Measurements from ENCODE around the gene PILRA.
A peak's percentile ranks its signal among the peaks of the same experiment; 100 is the strongest.

PILRA gene

GRCh38 chr7:100434297-100435144 is 61.2 kb downstream of the PILRA start:
- no peak for DNase-seq (ENCODE audit: low read depth in 1 of 2, low spot score in 1 of 2)
- TF ChIP-seq REST (IDR thresholded peaks at IDR 0.05; ENCODE audit: insufficient replicate concordance, low read depth) (no peak), POLR2AphosphoS5 (IDR thresholded peaks at IDR 0.05; ENCODE audit: low read depth) (peak; percentile 11; the same call in 1 of the 2 replicates)
- H3K27me3 ChIP-seq (ENCODE audit: insufficient read depth, poor library complexity, severe bottlenecking), result no peaks in the 10 kb centered on the region
- peak overlapping the region; percentile 82 for H3K4me3 ChIP-seq (replicated peaks; ENCODE audit: insufficient read depth, low read length)
- peak overlapping the region; percentile 95 for H3K27ac ChIP-seq (replicated peaks)

GRCh38 chr7:100435401-100436304 is 62.4 kb downstream of the PILRA start:
- TF ChIP-seq CTCF (IDR thresholded peaks at IDR 0.05; ENCODE audit: insufficient read depth, low read length) (no peak), REST (IDR thresholded peaks at IDR 0.05; ENCODE audit: insufficient replicate concordance, low read depth) (no peak), SPI1 (IDR thresholded peaks at IDR 0.05; ENCODE audit: borderline replicate concordance, low read depth) (no peak), GABPA (IDR thresholded peaks at IDR 0.05; ENCODE audit: low read depth) (no peak), POLR2AphosphoS5 (IDR thresholded peaks at IDR 0.05; ENCODE audit: low read depth) (peak; percentile 70)
- Histone ChIP-seq H3K27me3 (ENCODE audit: insufficient read depth, poor library complexity, severe bottlenecking) (no peaks in the 10 kb centered on the region), H3K27ac (replicated peaks) (peak overlapping the region; percentile 95), H3K4me3 (replicated peaks; ENCODE audit: insufficient read depth, low read length) (peak overlapping the region; percentile 82)
- peak in 1 of 2 experiments; percentile 39 for DNase-seq (ENCODE audit: low read depth in 1 of 2, low spot score in 1 of 2)

GRCh38 chr7:100437150-100438100 is 64.1 kb downstream of the PILRA start:
- DNase-seq (ENCODE audit: low read depth in 1 of 2, low spot score in 1 of 2), result no peak
- peak overlapping the region; percentile 82 for H3K4me3 ChIP-seq (replicated peaks; ENCODE audit: insufficient read depth, low read length)
- H3K27ac ChIP-seq (replicated peaks), result peak overlapping the region; percentile 95
- TF ChIP-seq CTCF (IDR thresholded peaks at IDR 0.05; ENCODE audit: insufficient read depth, low read length) (no peak), REST (IDR thresholded peaks at IDR 0.05; ENCODE audit: insufficient replicate concordance, low read depth) (no peak), GABPA (IDR thresholded peaks at IDR 0.05; ENCODE audit: low read depth) (no peak), SPI1 (IDR thresholded peaks at IDR 0.05; ENCODE audit: borderline replicate concordance, low read depth) (no peak), POLR2AphosphoS5 (IDR thresholded peaks at IDR 0.05; ENCODE audit: low read depth) (no peak)
- H3K27me3 ChIP-seq (ENCODE audit: insufficient read depth, poor library complexity, severe bottlenecking), result no peaks in the 10 kb centered on the region
